Measurements from ENCODE around the gene GPR146.

DNA sequence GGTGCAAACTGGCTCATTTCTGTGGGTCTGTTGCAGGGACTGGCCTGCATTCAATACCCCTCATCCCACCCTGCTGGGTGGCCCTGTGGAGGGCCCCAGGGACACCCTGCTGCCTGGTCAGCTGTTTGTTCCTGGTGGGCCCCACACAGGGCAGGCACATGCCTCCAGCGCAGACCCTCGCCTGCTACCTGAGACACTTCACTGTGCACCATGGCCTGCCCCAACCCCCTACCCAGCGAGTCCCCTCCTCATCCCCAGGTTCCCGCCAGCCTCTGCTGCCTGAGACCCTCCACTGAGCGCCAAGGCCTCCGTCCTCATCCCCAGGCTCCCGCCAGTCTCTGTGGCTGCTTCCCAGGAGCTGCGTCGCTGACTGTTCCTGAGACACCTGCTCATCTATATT, 16.8 kb downstream of the GPR146 start:
- TF ChIP-seq POLR2A (IDR thresholded peaks at IDR 0.05) (no peak), CTCF (IDR thresholded peaks at IDR 0.05) (no peak)
